HL-60 (cell line): ENCODE data around the gene MYBPC1.

Source experiments
- CTCF ChIP-seq: IDR thresholded peaks from one replicate; pipeline ENCODE4 v1.5.1; 2011; ENCODE audit warnings: low read length, control low read depth, inconsistent platforms; ENCODE audit not compliant: insufficient read depth
- POLR2AphosphoS5 ChIP-seq: IDR thresholded peaks from 2 replicates; pipeline ENCODE4 v1.6.1; 2012; ENCODE audit warnings: low read depth

- no peak for TF ChIP-seq CTCF
- TF ChIP-seq POLR2AphosphoS5, result no peak
Observed at GRCh38 chr12:101598483-101598882, 3.7 kb downstream of the MYBPC1 start.
